GM18870 (cell line): ENCODE data around the gene INSM2.

Source experiments
- ATAC-seq: cut with Tn5 transposase; IDR thresholded peaks from one replicate; pipeline ENCODE4 v1.9.1; 2021; ENCODE audit warnings: moderate library complexity; ENCODE audit not compliant: unreplicated experiment

The INSM2 gene

GRCh38 chr14:35539969-35540368 lies 6.0 kb downstream of the INSM2 start:
- no peak for ATAC-seq

DNA sequence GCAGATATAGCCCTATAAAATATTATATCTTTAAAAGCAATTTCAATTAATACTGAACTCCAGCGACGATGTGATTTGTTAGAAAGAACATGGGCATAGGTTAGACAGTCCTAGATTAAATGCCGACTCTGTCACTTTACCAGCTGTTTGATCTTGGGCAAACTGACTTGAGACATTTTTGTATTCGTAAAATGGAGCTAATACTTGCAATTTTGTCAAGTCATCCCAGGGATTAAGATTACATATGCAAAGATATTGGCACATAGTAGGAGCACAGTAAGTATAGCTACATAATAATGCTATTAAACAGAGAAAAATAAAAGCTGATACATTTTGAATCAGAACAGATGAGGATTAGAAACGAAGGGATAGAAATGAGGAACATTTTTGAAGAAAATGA lies 9.0 kb downstream of the INSM2 start:
- no peak for ATAC-seq

DNA sequence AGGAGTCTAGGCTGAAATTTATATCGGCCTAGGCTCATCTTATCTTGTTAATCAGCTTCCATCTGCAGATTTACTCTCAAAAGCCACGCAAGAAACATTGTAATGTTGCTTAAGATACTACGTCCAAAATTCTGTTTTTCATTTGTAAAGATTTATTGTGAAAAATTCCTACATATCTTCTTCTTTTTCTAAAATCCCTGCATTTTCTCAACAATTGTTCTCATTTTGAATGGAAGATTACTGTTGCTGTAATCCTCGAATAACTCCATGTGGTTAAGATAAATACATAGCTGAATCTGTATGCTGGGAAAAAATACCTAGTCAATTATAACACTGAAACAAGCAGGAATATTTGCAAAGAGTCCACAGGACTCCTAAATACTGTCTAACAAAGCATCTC lies 15.6 kb downstream of the INSM2 start:
- no peak for ATAC-seq

DNA sequence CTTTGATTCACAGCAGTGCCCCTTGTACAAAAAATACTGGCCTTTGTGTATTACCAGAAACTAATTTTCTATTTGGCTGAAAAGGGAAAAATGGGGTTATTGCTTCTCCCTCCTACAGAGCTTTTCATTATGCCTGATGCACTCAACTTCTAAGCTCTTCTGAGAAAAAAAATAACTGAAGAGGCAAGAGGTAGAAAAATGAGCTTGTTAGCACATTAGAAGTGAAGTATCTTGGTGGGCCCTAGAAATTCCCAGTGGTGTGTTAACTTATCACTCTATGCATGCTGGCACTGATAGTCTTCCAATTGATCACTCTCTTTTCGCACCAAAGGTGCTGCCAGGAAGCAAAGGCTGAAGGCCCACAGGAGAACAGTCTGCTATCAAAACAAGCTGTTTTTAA lies 17.1 kb downstream of the INSM2 start:
- ATAC-seq = no peak

- no peak for ATAC-seq
Measured at GRCh38 chr14:35553808-35554207, 19.8 kb downstream of the INSM2 start.

- ATAC-seq = no peak
Measured at GRCh38 chr14:35556548-35556947, 22.6 kb downstream of the INSM2 start.

- no peak for ATAC-seq
Measured at GRCh38 chr14:35557221-35557747, 23.3 kb downstream of the INSM2 start.

DNA sequence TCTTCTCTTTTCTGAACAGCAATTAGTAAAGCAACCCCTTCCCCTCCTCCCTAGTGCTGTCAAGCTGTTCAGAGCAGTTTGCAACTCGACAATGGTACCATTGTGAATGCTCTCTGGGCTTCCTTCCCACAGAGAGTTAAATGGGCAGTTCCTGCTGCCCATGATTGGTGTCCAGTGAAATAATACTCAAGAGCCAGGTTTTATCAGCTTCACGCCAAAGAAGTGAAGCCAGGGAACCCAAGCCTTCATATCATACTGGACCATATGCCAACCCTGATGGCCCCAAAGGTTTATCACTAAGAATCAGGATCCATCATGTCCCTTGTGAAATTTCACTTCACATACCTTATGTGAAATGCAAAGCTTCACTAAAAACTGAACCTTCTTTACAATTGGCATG lies 24.7 kb downstream of the INSM2 start:
- no peak for ATAC-seq

DNA sequence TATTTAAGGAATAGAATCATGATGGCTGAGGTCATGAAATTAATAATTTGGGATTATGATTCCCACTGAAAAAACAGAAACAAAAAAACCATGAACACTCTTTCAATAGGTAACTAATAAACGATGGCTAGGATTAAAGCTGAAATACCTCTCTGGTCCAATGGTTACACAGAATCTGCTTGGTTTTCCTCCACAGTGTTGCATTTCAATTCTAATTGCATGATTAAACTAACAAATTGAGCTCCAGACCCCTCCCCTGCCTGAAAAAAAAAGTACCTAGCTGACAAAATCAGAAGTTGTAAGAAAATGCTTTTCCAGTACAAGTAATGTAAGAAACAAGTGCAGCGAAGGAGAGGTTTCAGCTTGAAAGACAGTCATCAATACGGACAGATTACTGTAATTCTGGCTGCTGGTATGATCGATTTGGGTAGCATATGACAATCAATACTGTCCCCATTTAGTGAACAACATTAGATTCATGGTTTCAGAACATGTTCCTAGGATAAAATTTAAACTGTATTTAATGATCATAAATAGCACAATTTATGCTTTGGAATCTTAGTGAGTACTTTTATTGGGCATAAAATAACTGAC lies 32.0 kb downstream of the INSM2 start:
- no peak for ATAC-seq

DNA sequence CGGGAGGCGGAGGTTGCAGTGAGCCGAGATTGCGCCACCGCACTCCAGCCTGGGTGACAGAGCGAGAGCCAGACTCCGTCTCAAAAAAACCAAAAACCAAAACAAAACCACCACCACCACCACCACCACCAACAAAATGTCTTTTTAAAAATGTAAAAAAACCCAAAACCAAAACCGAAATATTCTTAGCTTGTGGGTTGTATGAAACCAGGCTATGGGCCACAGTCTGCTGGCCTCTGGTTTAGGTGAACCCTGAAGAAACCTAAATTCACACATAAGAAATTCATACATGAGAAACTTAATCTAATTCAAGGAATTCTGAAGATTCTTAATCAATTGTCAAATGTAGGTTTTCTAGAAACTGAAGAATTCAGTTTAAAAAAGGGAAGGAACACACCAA lies 37.6 kb downstream of the INSM2 start:
- no peak for ATAC-seq

DNA sequence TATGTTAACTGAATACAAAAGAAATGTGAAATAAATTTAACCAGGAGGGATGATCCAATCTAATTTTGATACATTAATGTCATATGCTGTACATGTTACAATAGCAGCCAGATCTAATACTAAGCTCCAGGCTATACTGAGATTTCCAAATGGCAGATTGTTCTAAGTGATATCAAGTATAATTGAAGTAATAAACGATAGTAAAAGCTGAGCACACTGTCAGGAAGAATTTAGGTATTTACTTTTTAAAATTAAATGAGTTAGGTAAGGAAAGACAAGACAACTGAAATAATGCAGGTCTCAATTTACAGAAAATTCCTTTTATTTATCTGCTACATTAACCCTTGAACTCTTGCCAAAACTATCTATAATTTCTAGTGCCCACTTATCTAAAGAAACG lies 39.9 kb downstream of the INSM2 start:
- no peak for ATAC-seq

GRCh38 chr14:35576260-35576659 lies 42.3 kb downstream of the INSM2 start:
- no peak for ATAC-seq

DNA sequence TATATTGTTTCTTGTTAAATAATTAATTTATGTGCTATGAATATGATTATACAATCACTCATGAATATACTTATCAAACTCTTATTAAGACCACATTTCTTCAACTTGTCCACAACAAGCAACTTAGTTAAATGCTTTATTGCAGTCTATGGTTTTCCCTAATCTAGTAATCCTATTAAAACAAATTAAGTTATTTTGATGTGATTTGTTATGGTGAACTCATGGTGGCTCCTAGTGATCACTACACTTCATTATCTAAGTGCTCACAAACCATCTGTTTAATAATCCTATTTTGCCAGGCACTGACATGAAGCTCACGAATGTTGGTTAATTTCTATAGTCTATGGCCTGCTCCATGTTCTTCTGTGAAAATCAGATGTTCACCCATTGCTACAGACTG lies 42.9 kb downstream of the INSM2 start:
- ATAC-seq = no peak

DNA sequence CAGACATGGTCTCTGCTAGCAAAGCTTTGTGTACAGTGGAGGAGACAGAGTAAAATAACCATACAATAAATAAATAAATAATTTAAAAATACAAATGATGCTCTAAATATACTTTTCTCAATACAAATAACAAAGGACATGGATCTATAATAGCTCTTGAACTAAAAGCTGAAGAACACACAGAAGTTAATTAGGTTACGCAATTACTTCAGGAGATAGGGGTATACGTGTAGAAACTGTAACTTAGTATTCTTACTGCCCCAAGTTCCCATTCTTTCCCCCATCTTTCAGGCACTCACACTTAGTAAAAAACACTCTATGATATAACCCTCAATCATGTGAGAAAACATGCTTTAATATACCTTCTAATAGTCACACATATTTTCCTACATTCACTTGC lies 44.2 kb downstream of the INSM2 start:
- ATAC-seq = no peak

DNA sequence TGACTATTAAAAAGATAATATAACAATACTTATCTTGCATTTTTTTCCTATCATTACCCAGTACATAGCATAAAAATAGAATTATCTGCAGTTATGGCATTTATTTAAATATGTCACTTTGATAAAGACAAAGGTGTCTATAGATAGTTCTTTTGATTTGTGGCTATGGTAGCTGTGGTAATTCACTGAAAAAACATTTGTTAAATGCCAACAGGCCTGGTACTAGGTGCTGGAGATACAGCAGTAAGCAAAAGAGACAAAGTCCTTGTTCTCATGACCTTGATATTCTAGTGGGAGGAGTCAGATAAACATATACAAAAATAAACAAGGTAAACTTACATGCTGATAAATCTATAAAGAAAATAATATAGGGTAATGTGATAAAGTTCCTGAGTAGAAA lies 44.7 kb downstream of the INSM2 start:
- no peak for ATAC-seq
